ENCODE results near the gene AXIN1. TPM values are rescaled to one million over a fixed set of nuclear protein-coding genes. Genes with fewer than 3 reads are reported as not detected.

The AXIN1 gene
- total RNA-seq, 1 donor from 2014 or later, result 28.9 TPM

GRCh38 chr16:324201-324450 lies 28.4 kb downstream of the AXIN1 start:
- H3K4me1 ChIP-seq, result peaks cover 43% of the 10 kb centered on the region
- TF ChIP-seq CTCF (IDR thresholded peaks at IDR 0.05), result no peak

GRCh38 chr16:322476-323143 lies 29.9 kb downstream of the AXIN1 start:
- Histone ChIP-seq H3K4me3 (no peak overlapping the region), H3K27me3 (no peaks in the 10 kb centered on the region), H3K9me3 (no peaks in the 10 kb centered on the region), H3K27ac (no peak overlapping the region), H3K4me1 (peaks cover 31% of the 10 kb centered on the region), H3K36me3 (no peaks in the 10 kb centered on the region)
- intact Hi-C loops (cut with DNase I), result no loop called here
- no peak for TF ChIP-seq CTCF (IDR thresholded peaks at IDR 0.05)
- DNase-seq, result no peak
- ATAC-seq, result no peak

More at GRCh38 chr16:324201-324450, 28.4 kb downstream of the AXIN1 start:
- ATAC-seq (no peak), DNase-seq (no peak)
- Histone ChIP-seq H3K9me3 (no peaks in the 10 kb centered on the region), H3K27me3 (no peaks in the 10 kb centered on the region), H3K27ac (no peak overlapping the region), H3K4me3 (no peak overlapping the region), H3K36me3 (no peaks in the 10 kb centered on the region)
- intact Hi-C loops (cut with DNase I), result no loop called here

- Histone ChIP-seq H3K4me3 (no peak overlapping the region), H3K27ac (no peak overlapping the region), H3K27me3 (no peaks in the 10 kb centered on the region), H3K4me1 (peaks cover 20% of the 10 kb centered on the region), H3K36me3 (no peaks in the 10 kb centered on the region), H3K9me3 (no peaks in the 10 kb centered on the region)
- no peak for TF ChIP-seq CTCF (IDR thresholded peaks at IDR 0.05)
- intact Hi-C loops (cut with DNase I), result no loop called here
- DNase-seq (no peak), ATAC-seq (no peak)
Observed at GRCh38 chr16:321532-321931, 31.0 kb downstream of the AXIN1 start.

GRCh38 chr16:320206-320605 lies 32.3 kb downstream of the AXIN1 start:
- TF ChIP-seq CTCF (IDR thresholded peaks at IDR 0.05), result no peak
- no peak for DNase-seq
- Histone ChIP-seq H3K9me3 (no peaks in the 10 kb centered on the region), H3K27me3 (no peaks in the 10 kb centered on the region), H3K27ac (no peak overlapping the region), H3K36me3 (no peaks in the 10 kb centered on the region), H3K4me3 (no peak overlapping the region), H3K4me1 (peaks cover 7% of the 10 kb centered on the region)
- intact Hi-C loops (cut with DNase I), result no loop called here
- ATAC-seq, result no peak

- H3K9me3 ChIP-seq, result no peaks in the 10 kb centered on the region
- no peaks in the 10 kb centered on the region for H3K4me1 ChIP-seq
- H3K36me3 ChIP-seq, result peaks cover 9% of the 10 kb centered on the region
- H3K4me3 ChIP-seq, result no peak overlapping the region
- ATAC-seq, result no peak
- no peak for DNase-seq
- no peak for TF ChIP-seq CTCF (IDR thresholded peaks at IDR 0.05)
- intact Hi-C loops (cut with DNase I), result no loop called here
- no peaks in the 10 kb centered on the region for H3K27me3 ChIP-seq
- no peak overlapping the region for H3K27ac ChIP-seq
Observed at GRCh38 chr16:318628-319027, 33.9 kb downstream of the AXIN1 start.

GRCh38 chr16:317583-317982 lies 34.9 kb downstream of the AXIN1 start:
- Histone ChIP-seq H3K36me3 (peaks cover 20% of the 10 kb centered on the region), H3K4me3 (no peak overlapping the region), H3K4me1 (no peaks in the 10 kb centered on the region), H3K27me3 (no peaks in the 10 kb centered on the region), H3K9me3 (no peaks in the 10 kb centered on the region), H3K27ac (no peak overlapping the region)
- no peak for ATAC-seq
- no peak for DNase-seq
- intact Hi-C loops (cut with DNase I), result no loop called here
- TF ChIP-seq CTCF (IDR thresholded peaks at IDR 0.05), result no peak

Measured in upper lobe of right lung (tissue), 1 donor.